EL (cell line): ENCODE measurements around the gene ZNF358.

Experiments
- DNase-seq: peaks from one replicate; pipeline ENCODE4 v3.0.0-alpha.2; 2016

Gene ZNF358

GRCh38 chr19:7492142-7492541 is 23.8 kb upstream of the ZNF358 start:
- no peak for DNase-seq

GRCh38 chr19:7492558-7492957 is 23.3 kb upstream of the ZNF358 start:
- DNase-seq: no peak

- DNase-seq: no peak
Measured at GRCh38 chr19:7494416-7495098, 21.3 kb upstream of the ZNF358 start.

- no peak for DNase-seq
Measured at GRCh38 chr19:7497292-7497691, 18.6 kb upstream of the ZNF358 start.

GRCh38 chr19:7500811-7501450 is 15.0 kb upstream of the ZNF358 start:
- peak; percentile 62 for DNase-seq

GRCh38 chr19:7502552-7502951 is 13.4 kb upstream of the ZNF358 start:
- no peak for DNase-seq

GRCh38 chr19:7504684-7505083 is 11.2 kb upstream of the ZNF358 start:
- no peak for DNase-seq

GRCh38 chr19:7505288-7505681 is 10.6 kb upstream of the ZNF358 start:
- DNase-seq: no peak

- no peak for DNase-seq
Measured at GRCh38 chr19:7505682-7506384, 10.1 kb upstream of the ZNF358 start.

GRCh38 chr19:7506385-7507328 is 9.2 kb upstream of the ZNF358 start:
- DNase-seq: peak; percentile 86

- peak; percentile 92 for DNase-seq
Measured at GRCh38 chr19:7507884-7508283, 8.0 kb upstream of the ZNF358 start.

- DNase-seq: no peak
Measured at GRCh38 chr19:7509625-7510024, 6.3 kb upstream of the ZNF358 start.

- DNase-seq: peak; percentile 60
Measured at GRCh38 chr19:7512400-7512851, 3.5 kb upstream of the ZNF358 start.

- DNase-seq: no peak
Measured at GRCh38 chr19:7513809-7514642, 1.9 kb upstream of the ZNF358 start.

GRCh38 chr19:7515110-7515644 is 726 bp upstream of the ZNF358 start:
- no peak for DNase-seq

GRCh38 chr19:7516333-7516732 is 430 bp downstream of the ZNF358 start:
- DNase-seq: no peak

GRCh38 chr19:7516878-7517277 is 975 bp downstream of the ZNF358 start:
- DNase-seq: no peak

- no peak for DNase-seq
Measured at GRCh38 chr19:7519361-7520130, 3.6 kb downstream of the ZNF358 start.

- DNase-seq: no peak
Measured at GRCh38 chr19:7520131-7521051, 4.5 kb downstream of the ZNF358 start.
